HCT116 (cell line): ENCODE measurements around the gene SLC16A3. TPM values are rescaled to one million over a fixed set of nuclear protein-coding genes. Genes with fewer than 3 reads are reported as not detected.

Experiments used
- ATAC-seq: fragments of 200-7000 bp; cut with Tn5 transposase; 2 replicates; pipeline ENCODE4 v1.9.1; 2020; ENCODE audit warnings: mild to moderate bottlenecking, moderate library complexity
- BruUV-seq: library from RNA; stranded (reverse); fragments of 400-500 nt; replicated peaks from 2 replicates; lab custom pipeline; 2021; lab: Mats Ljungman, UMichigan
- CTCF ChIA-PET: fragments of 300-600 bp; sonication (Branson Sonifier 250); formaldehyde crosslinking; loops from one replicate; lab custom pipeline; 2021; ENCODE audit warnings: antibody characterized with exemption; lab: Charles Lee
- POLR2A ChIA-PET: fragments of 300-600, 350-600 bp; sonication (Branson Sonifier 250); formaldehyde crosslinking; loops from one replicate; lab custom pipeline; 2021; ENCODE audit warnings: antibody characterized with exemption; lab: Charles Lee
- RAD21 ChIA-PET, 2 experiments: fragments of 300-600 bp; sonication (Branson Sonifier 250); formaldehyde crosslinking; loops; one replicate each; lab custom pipeline; 2023; ENCODE audit warnings: low total read pairs in 2 of 2; ENCODE audit not compliant: uncharacterized antibody in 2 of 2, unreplicated experiment in 2 of 2, low non-redundant PET in 1 of 2; lab: Charles Lee
- DNase-seq: peaks from one replicate; pipeline ENCODE4 v3.0.0-alpha.2; 2010; ENCODE audit warnings: low read depth, low spot score
- H2AFZ ChIP-seq: fragments of 200-600 bp; shearing (Covaris generic), sonication (generic); 2 replicates; pipeline ENCODE4 v1.6.1; 2017; ENCODE audit warnings: low read depth, mixed run types, mixed read lengths, antibody characterized with exemption, low read length; ENCODE audit not compliant: poor library complexity, severe bottlenecking
- H3K27ac ChIP-seq: 2 replicates; pipeline ENCODE4 v1.5.1; 2012; ENCODE audit warnings: low read depth, low read length
- H3K27me3 ChIP-seq: fragments of 200-600 bp; sonication (generic); 2 replicates; pipeline ENCODE4 v1.6.1; 2016; ENCODE audit warnings: mixed run types, low read length, mixed read lengths; ENCODE audit not compliant: insufficient read depth
- H3K36me3 ChIP-seq, 2 experiments: fragments of 200-500 bp in 1 of 2; fragments of 200-600 bp in 1 of 2; sonication (Bioruptor generic) in 1 of 2; sonication (generic) in 1 of 2; 2 replicates each; pipeline versions ENCODE4 v1.5.1 to v1.6.1; 2014 to 2016; ENCODE audit warnings: low read length in 2 of 2, inconsistent platforms in 1 of 2, mixed read lengths in 1 of 2, mixed run types in 1 of 2; ENCODE audit not compliant: insufficient read depth in 2 of 2, control insufficient read depth in 1 of 2
- H3K4me1 ChIP-seq, 2 experiments: fragments of 200-600 bp in 1 of 2; sonication (generic) in 1 of 2; 2 replicates each; pipeline versions ENCODE4 v1.5.1 to v1.6.1; 2012 to 2017; ENCODE audit warnings: low read length in 2 of 2, inconsistent platforms in 1 of 2, mild to moderate bottlenecking in 1 of 2, mixed read lengths in 1 of 2, mixed run types in 1 of 2, moderate library complexity in 1 of 2; ENCODE audit not compliant: insufficient read depth in 2 of 2, control insufficient read depth in 1 of 2
- H3K4me2 ChIP-seq: fragments of 200-600 bp; sonication (generic); 2 replicates; pipeline ENCODE4 v1.6.1; 2017; ENCODE audit warnings: mixed run types, low read length, mixed read lengths
- H3K4me3 ChIP-seq, 2 experiments: fragments of 200-600 bp in 1 of 2; sonication (generic) in 1 of 2; replicated peaks in 1 of 2; 2 replicates each; pipeline ENCODE4 v1.5.1; 2011 to 2016; ENCODE audit warnings: low read length in 2 of 2, control low read depth in 1 of 2, low read depth in 1 of 2, mild to moderate bottlenecking in 1 of 2, mixed read lengths in 1 of 2, mixed run types in 1 of 2
- H3K79me2 ChIP-seq: fragments of 200-600 bp; sonication (generic); 2 replicates; pipeline ENCODE4 v1.6.1; 2017; ENCODE audit warnings: mild to moderate bottlenecking, mixed run types, low read length, moderate library complexity, mixed read lengths; ENCODE audit not compliant: insufficient read depth
- H3K9ac ChIP-seq: fragments of 200-600 bp; sonication (generic); 2 replicates; pipeline ENCODE4 v1.6.1; 2016; ENCODE audit warnings: low read length, mixed read lengths
- H3K9me2 ChIP-seq: fragments of 200-600 bp; sonication (generic), shearing (Covaris generic); 2 replicates; pipeline ENCODE4 v1.6.1; 2017; ENCODE audit warnings: mixed run types, mild to moderate bottlenecking, moderate library complexity; ENCODE audit not compliant: insufficient read depth
- H3K9me3 ChIP-seq, 2 experiments: fragments of 200-500 bp in 1 of 2; fragments of 200-600 bp in 1 of 2; sonication (Bioruptor generic) in 1 of 2; sonication (generic) in 1 of 2; 2 replicates each; pipeline ENCODE4 v1.6.1; 2014 to 2017; ENCODE audit warnings: low read length in 2 of 2, mixed read lengths in 2 of 2, inconsistent platforms in 1 of 2, low read depth in 1 of 2, mild to moderate bottlenecking in 1 of 2, mixed run types in 1 of 2, moderate library complexity in 1 of 2; ENCODE audit not compliant: control insufficient read depth in 1 of 2, insufficient read depth in 1 of 2
- H4K20me1 ChIP-seq: fragments of 200-600 bp; sonication (generic), shearing (Covaris generic); 2 replicates; pipeline ENCODE4 v1.6.1; 2017; ENCODE audit warnings: mixed run types, mild to moderate bottlenecking, moderate library complexity; ENCODE audit not compliant: insufficient read depth
- CBX3 ChIP-seq: IDR thresholded peaks from 2 replicates; pipeline ENCODE4 v1.6.1; 2012; ENCODE audit warnings: low read depth
- CEBPB ChIP-seq: IDR thresholded peaks from 2 replicates; pipeline ENCODE4 v1.6.1; 2012; ENCODE audit warnings: low read depth
- CTCF ChIP-seq, 3 experiments: fragments of 200-600 bp in 1 of 3; sonication (generic) in 1 of 3; IDR thresholded peaks in 2 of 3; conservative IDR thresholded peaks in 1 of 3; 2 replicates each; pipeline ENCODE4 v1.5.1; 2012 to 2017; ENCODE audit warnings: low read depth in 2 of 3, low read length in 2 of 3, antibody characterized with exemption in 1 of 3, borderline replicate concordance in 1 of 3, control low read depth in 1 of 3, mild to moderate bottlenecking in 1 of 3, mixed read lengths in 1 of 3, mixed run types in 1 of 3, moderate library complexity in 1 of 3; ENCODE audit not compliant: insufficient read depth in 1 of 3
- EGR1 ChIP-seq: IDR thresholded peaks from 2 replicates; pipeline ENCODE4 v1.6.1; 2012; ENCODE audit warnings: low read depth
- ELF1 ChIP-seq: IDR thresholded peaks from 2 replicates; pipeline ENCODE4 v1.6.1; 2012; ENCODE audit warnings: low read depth, borderline replicate concordance
- EZH2phosphoT487 ChIP-seq: fragments of 200-600 bp; IDR thresholded peaks from 2 replicates; pipeline ENCODE4 v1.6.1; 2018; ENCODE audit warnings: antibody characterized with exemption, borderline replicate concordance
- FOSL1 ChIP-seq: IDR thresholded peaks from 2 replicates; pipeline ENCODE4 v1.6.1; 2012; ENCODE audit warnings: low read depth
- JUND ChIP-seq: IDR thresholded peaks from 2 replicates; pipeline ENCODE4 v1.6.1; 2012
- MAX ChIP-seq: IDR thresholded peaks from 2 replicates; pipeline ENCODE4 v1.6.1; 2012
- RAD21 ChIP-seq: IDR thresholded peaks from 2 replicates; pipeline ENCODE4 v1.6.1; 2012; ENCODE audit warnings: low read depth, mild to moderate bottlenecking
- SIN3A ChIP-seq: IDR thresholded peaks from 2 replicates; pipeline ENCODE4 v1.6.1; 2012; ENCODE audit warnings: low read depth
- ZBTB33 ChIP-seq: IDR thresholded peaks from 2 replicates; pipeline ENCODE4 v1.6.1; 2011; ENCODE audit warnings: mild to moderate bottlenecking, low read length, moderate library complexity; ENCODE audit not compliant: insufficient replicate concordance; ENCODE audit errors: extremely low read depth
- ZNF274 ChIP-seq: fragments of 200-500 bp; sonication (Bioruptor generic); IDR thresholded peaks from 2 replicates; pipeline ENCODE4 v1.6.1; 2014; ENCODE audit warnings: mild to moderate bottlenecking, low read depth, low read length, inconsistent platforms
- intact Hi-C: fragments of 100-400 bp; cut with micrococcal nuclease; formaldehyde crosslinking; loops from 2 replicates; pipeline ENCODE4 v1.10.0; 2022
- total RNA-seq: library from RNA; stranded (reverse); gene quantifications from one replicate; pipeline ENCODE4 v1.2.1, GENCODE V29; 2021; ENCODE audit not compliant: unreplicated experiment
- TF ChIP-seq, protein P1 (sequence below): IDR thresholded peaks from 2 replicates; pipeline ENCODE4 v1.6.1; 2012

Gene SLC16A3
- total RNA-seq, 1 experiment from 2014 or later: 445 TPM

DNA sequence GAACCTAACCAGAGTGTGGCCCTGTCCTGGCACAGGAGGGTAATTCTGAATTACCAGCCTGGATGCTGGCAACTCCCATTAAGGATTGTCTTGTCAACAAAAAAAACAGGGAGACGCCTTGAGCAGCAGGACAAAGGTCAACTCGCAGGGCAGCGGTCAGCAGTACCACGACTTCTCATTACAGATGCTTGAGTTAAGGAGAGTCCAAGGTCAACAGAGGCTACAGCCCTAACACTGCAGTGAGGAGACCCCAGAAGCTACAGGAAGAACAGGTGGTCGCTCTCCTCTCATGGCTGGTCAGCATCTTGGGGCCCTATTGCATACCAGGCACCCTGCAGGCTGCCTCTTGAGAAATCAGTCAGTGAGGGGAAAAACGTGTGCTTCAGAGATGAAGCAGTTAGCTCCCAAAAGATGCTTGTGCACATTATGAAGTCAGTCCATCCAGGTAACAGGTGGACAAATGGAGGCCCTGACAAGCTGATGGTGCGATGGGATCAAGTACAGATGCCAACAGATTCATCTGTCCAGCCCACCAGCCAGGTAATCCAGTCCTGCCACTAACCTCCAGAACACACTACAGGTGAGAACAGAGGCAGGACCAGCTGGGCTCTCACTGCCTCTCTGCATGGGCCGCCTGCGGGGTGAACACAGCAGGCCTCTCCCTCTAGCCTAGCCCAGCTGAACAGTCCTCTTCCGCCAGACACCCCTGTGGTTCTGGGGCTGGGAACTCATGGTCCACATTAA lies 40.5 kb downstream of the SLC16A3 start (continued):
- no peak for TF ChIP-seq MAX
- TF ChIP-seq, protein P1, sequence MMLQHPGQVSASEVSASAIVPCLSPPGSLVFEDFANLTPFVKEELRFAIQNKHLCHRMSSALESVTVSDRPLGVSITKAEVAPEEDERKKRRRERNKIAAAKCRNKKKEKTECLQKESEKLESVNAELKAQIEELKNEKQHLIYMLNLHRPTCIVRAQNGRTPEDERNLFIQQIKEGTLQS: no peak
- TF ChIP-seq CBX3: no peak
- TF ChIP-seq ZBTB33: no peak
- no peak for TF ChIP-seq EZH2phosphoT487
- no peak for TF ChIP-seq FOSL1

- H3K4me2 ChIP-seq: no peak overlapping the region
- H3K36me3 ChIP-seq: peaks cover 28 to 46% of the 10 kb centered on the region in 2 experiments
- DNase-seq (no peak), ATAC-seq (no peak)
- no TSS peak for BruUV-seq
- no peak overlapping the region for H3K9ac ChIP-seq
- H3K27ac ChIP-seq: no peak overlapping the region; the same call in 1 of the 2 replicates
- peaks cover 82% of the 10 kb centered on the region for H3K79me2 ChIP-seq
- H3K4me3 ChIP-seq: no peak overlapping the region
- H3K9me2 ChIP-seq: no peaks in the 10 kb centered on the region
- RAD21 ChIA-PET: no interaction called here
- CTCF ChIA-PET: no interaction called here
- H3K9me3 ChIP-seq: no peaks in the 10 kb centered on the region
- peaks cover 42% of the 10 kb centered on the region; the same call in 1 of the 2 replicates for H4K20me1 ChIP-seq
- H2AFZ ChIP-seq: no peak overlapping the region
- no peaks in the 10 kb centered on the region for H3K27me3 ChIP-seq
- POLR2A ChIA-PET: no interaction called here
- intact Hi-C loops: no loop called here
- H3K4me1 ChIP-seq: peaks cover 30 to 64% of the 10 kb centered on the region in 2 experiments
- TF ChIP-seq JUND (no peak), CTCF (IDR thresholded peaks at IDR 0.05 in 2 of 3, conservative IDR thresholded peaks at IDR 0.05 in 1 of 3; ENCODE audit: borderline replicate concordance in 1 of 3, insufficient read depth in 1 of 3, low read depth in 2 of 3, low read length in 2 of 3) (no peak), EZH2phosphoT487 (no peak), RAD21 (no peak), MAX (no peak), SIN3A (no peak), ZBTB33 (no peak), EGR1 (no peak), CEBPB (no peak), ZNF274 (no peak), ELF1 (no peak)
Observed at GRCh38 chr17:82269882-82270500, 41.1 kb downstream of the SLC16A3 start.
